HEK293 (cell line): ENCODE data around the gene LTK.

Source experiments
- ATF2 ChIP-seq: fragments of 450-650 bp; formaldehyde crosslinking; IDR thresholded peaks from 2 replicates; pipeline ENCODE4 v1.5.1; 2016; ENCODE audit warnings: missing biosample characterization, missing genetic modification characterization, low read depth
- PRDM1 ChIP-seq: fragments of 450-650 bp; formaldehyde crosslinking; IDR thresholded peaks from 2 replicates; pipeline ENCODE4; 2016; ENCODE audit warnings: missing biosample characterization, missing genetic modification characterization
- SP2 ChIP-seq: fragments of 450-650 bp; formaldehyde crosslinking; IDR thresholded peaks from 2 replicates; pipeline ENCODE4 v1.5.1; 2016; ENCODE audit warnings: missing biosample characterization, missing genetic modification characterization
- SP3 ChIP-seq: fragments of 450-650 bp; formaldehyde crosslinking; IDR thresholded peaks from 2 replicates; pipeline ENCODE4 v1.5.1; 2016; ENCODE audit warnings: missing biosample characterization, missing genetic modification characterization
- ZEB2 ChIP-seq: fragments of 450-650 bp; formaldehyde crosslinking; IDR thresholded peaks from 2 replicates; pipeline ENCODE4 v1.5.1; 2016; ENCODE audit warnings: missing biosample characterization, missing genetic modification characterization
- ZFP37 ChIP-seq: fragments of 450-650 bp; formaldehyde crosslinking; IDR thresholded peaks from 2 replicates; pipeline ENCODE4 v1.5.1; 2016; ENCODE audit warnings: missing biosample characterization, missing genetic modification characterization
- ZNF274 ChIP-seq, 2 experiments: fragments of 200-500 bp in 1 of 2; fragments of 450-650 bp in 1 of 2; sonication (Bioruptor generic) in 1 of 2; formaldehyde crosslinking in 1 of 2; IDR thresholded peaks; 2 replicates each; pipeline versions ENCODE4 v1.5.1 to v1.6.1; 2014 to 2016; ENCODE audit warnings: borderline replicate concordance in 1 of 2, inconsistent platforms in 1 of 2, low read length in 1 of 2, missing biosample characterization in 1 of 2, missing genetic modification characterization in 1 of 2
- ZNF324 ChIP-seq: fragments of 450-650 bp; formaldehyde crosslinking; IDR thresholded peaks from 2 replicates; pipeline ENCODE4 v1.5.1; 2016; ENCODE audit warnings: missing biosample characterization, missing genetic modification characterization
- ZNF529 ChIP-seq: fragments of 450-650 bp; formaldehyde crosslinking; IDR thresholded peaks from 2 replicates; pipeline ENCODE4 v1.5.1; 2017; ENCODE audit warnings: missing genetic modification characterization, missing biosample characterization; ENCODE audit not compliant: insufficient replicate concordance
- ZSCAN30 ChIP-seq: fragments of 450-650 bp; IDR thresholded peaks from 2 replicates; pipeline ENCODE4 v1.5.1; 2018; ENCODE audit warnings: missing biosample characterization, mild to moderate bottlenecking, missing genetic modification characterization, moderate library complexity
- TF ChIP-seq, protein P1 (sequence below): fragments of 450-650 bp; formaldehyde crosslinking; IDR thresholded peaks from 2 replicates; pipeline ENCODE4 v1.5.1; 2016; ENCODE audit warnings: missing biosample characterization, missing genetic modification characterization
- TF ChIP-seq, protein P2 (sequence below): fragments of 450-650 bp; formaldehyde crosslinking; IDR thresholded peaks from 2 replicates; pipeline ENCODE4 v1.5.1; 2016; ENCODE audit warnings: missing biosample characterization, missing genetic modification characterization
- TF ChIP-seq, protein P3 (sequence below): IDR thresholded peaks from 2 replicates; pipeline ENCODE4 v1.6.1; 2011; ENCODE audit warnings: mild to moderate bottlenecking, low read depth, low read length, borderline replicate concordance
- TF ChIP-seq, protein P4 (sequence below): fragments of 450-650 bp; formaldehyde crosslinking; IDR thresholded peaks from 2 replicates; pipeline ENCODE4 v1.5.1; 2016; ENCODE audit warnings: missing biosample characterization, missing genetic modification characterization

- TF ChIP-seq ZSCAN30 (tag by site-specific recombination) (no peak), ZEB2 (tag by site-specific recombination) (no peak), SP2 (no peak), SP3 (tag by site-specific recombination) (no peak), ZFP37 (tag by site-specific recombination) (no peak), ZNF274 (IDR thresholded peaks at IDR 0.05; ENCODE audit: low read length) (no peak), ZNF274 (tag by site-specific recombination; IDR thresholded peaks at IDR 0.05; ENCODE audit: borderline replicate concordance) (no peak), ZNF324 (tag by site-specific recombination) (no peak), ATF2 (no peak), PRDM1 (tag by site-specific recombination) (no peak), ZNF529 (tag by site-specific recombination) (no peak)
- TF ChIP-seq, protein P1, sequence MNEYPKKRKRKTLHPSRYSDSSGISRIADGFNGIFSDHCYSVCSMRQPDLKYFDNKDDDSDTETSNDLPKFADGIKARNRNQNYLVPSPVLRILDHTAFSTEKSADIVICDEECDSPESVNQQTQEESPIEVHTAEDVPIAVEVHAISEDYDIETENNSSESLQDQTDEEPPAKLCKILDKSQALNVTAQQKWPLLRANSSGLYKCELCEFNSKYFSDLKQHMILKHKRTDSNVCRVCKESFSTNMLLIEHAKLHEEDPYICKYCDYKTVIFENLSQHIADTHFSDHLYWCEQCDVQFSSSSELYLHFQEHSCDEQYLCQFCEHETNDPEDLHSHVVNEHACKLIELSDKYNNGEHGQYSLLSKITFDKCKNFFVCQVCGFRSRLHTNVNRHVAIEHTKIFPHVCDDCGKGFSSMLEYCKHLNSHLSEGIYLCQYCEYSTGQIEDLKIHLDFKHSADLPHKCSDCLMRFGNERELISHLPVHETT (tag by site-specific recombination), result no peak
- TF ChIP-seq, protein P2, sequence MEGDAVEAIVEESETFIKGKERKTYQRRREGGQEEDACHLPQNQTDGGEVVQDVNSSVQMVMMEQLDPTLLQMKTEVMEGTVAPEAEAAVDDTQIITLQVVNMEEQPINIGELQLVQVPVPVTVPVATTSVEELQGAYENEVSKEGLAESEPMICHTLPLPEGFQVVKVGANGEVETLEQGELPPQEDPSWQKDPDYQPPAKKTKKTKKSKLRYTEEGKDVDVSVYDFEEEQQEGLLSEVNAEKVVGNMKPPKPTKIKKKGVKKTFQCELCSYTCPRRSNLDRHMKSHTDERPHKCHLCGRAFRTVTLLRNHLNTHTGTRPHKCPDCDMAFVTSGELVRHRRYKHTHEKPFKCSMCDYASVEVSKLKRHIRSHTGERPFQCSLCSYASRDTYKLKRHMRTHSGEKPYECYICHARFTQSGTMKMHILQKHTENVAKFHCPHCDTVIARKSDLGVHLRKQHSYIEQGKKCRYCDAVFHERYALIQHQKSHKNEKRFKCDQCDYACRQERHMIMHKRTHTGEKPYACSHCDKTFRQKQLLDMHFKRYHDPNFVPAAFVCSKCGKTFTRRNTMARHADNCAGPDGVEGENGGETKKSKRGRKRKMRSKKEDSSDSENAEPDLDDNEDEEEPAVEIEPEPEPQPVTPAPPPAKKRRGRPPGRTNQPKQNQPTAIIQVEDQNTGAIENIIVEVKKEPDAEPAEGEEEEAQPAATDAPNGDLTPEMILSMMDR (tag by site-specific recombination), result no peak
- TF ChIP-seq, protein P3, sequence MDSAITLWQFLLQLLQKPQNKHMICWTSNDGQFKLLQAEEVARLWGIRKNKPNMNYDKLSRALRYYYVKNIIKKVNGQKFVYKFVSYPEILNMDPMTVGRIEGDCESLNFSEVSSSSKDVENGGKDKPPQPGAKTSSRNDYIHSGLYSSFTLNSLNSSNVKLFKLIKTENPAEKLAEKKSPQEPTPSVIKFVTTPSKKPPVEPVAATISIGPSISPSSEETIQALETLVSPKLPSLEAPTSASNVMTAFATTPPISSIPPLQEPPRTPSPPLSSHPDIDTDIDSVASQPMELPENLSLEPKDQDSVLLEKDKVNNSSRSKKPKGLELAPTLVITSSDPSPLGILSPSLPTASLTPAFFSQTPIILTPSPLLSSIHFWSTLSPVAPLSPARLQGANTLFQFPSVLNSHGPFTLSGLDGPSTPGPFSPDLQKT, result no peak
- TF ChIP-seq, protein P4, sequence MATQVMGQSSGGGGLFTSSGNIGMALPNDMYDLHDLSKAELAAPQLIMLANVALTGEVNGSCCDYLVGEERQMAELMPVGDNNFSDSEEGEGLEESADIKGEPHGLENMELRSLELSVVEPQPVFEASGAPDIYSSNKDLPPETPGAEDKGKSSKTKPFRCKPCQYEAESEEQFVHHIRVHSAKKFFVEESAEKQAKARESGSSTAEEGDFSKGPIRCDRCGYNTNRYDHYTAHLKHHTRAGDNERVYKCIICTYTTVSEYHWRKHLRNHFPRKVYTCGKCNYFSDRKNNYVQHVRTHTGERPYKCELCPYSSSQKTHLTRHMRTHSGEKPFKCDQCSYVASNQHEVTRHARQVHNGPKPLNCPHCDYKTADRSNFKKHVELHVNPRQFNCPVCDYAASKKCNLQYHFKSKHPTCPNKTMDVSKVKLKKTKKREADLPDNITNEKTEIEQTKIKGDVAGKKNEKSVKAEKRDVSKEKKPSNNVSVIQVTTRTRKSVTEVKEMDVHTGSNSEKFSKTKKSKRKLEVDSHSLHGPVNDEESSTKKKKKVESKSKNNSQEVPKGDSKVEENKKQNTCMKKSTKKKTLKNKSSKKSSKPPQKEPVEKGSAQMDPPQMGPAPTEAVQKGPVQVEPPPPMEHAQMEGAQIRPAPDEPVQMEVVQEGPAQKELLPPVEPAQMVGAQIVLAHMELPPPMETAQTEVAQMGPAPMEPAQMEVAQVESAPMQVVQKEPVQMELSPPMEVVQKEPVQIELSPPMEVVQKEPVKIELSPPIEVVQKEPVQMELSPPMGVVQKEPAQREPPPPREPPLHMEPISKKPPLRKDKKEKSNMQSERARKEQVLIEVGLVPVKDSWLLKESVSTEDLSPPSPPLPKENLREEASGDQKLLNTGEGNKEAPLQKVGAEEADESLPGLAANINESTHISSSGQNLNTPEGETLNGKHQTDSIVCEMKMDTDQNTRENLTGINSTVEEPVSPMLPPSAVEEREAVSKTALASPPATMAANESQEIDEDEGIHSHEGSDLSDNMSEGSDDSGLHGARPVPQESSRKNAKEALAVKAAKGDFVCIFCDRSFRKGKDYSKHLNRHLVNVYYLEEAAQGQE (tag by site-specific recombination), result no peak
Observed at GRCh38 chr15:41554343-41554742, 40.7 kb upstream of the LTK start.
